Peyer's patch (tissue), 4 donors: ENCODE measurements around the gene CNTN5. TPM values are rescaled to one million over a fixed set of nuclear protein-coding genes. Genes with fewer than 3 reads are reported as not detected.

Experiments used
- DNase-seq, 3 donors: peaks; one replicate each; pipeline ENCODE4 v3.0.0-alpha.2; 2017 to 2019
- H3K27ac ChIP-seq, 4 donors: fragments of 200-600 bp; sonication (generic); one replicate each; pipeline ENCODE4 v1.5.1; 2016 to 2019
- H3K27me3 ChIP-seq, 2 donors: fragments of 200-600 bp; sonication (generic); one replicate each; pipeline ENCODE4 v1.5.1; 2019
- H3K36me3 ChIP-seq, 3 donors: fragments of 200-600 bp; sonication (generic); one replicate each; pipeline ENCODE4 v1.5.1; 2016 to 2019
- H3K4me1 ChIP-seq, 4 donors: fragments of 200-600 bp; sonication (generic); one replicate each; pipeline ENCODE4 v1.5.1; 2016 to 2019
- H3K4me3 ChIP-seq, 4 donors: fragments of 200-600 bp; sonication (generic); 1 replicate in 3 of 4; 2 replicates in 1 of 4; pipeline ENCODE4 v1.5.1; 2016 to 2019; ENCODE audit warnings: mild to moderate bottlenecking in 1 of 4
- H3K9me3 ChIP-seq, 4 donors: fragments of 200-600 bp; sonication (generic); one replicate each; pipeline ENCODE4 v1.5.1; 2016 to 2019; ENCODE audit warnings: mild to moderate bottlenecking in 1 of 4
- POLR2A ChIP-seq, 2 donors: fragments of 450-650 bp; IDR thresholded peaks; one replicate each; pipeline ENCODE4 v1.5.1; 2017; ENCODE audit warnings: antibody characterized with exemption in 2 of 2, mild to moderate bottlenecking in 2 of 2, moderate library complexity in 2 of 2
- total RNA-seq, 4 donors: library from RNA; depleted of rRNA; stranded (reverse); fragments of >200 nt; gene quantifications; one replicate each; pipeline ENCODE4 v1.1.0, GENCODE V29; 2016
- TF ChIP-seq, protein P1 (sequence below), 6 experiments: fragments of 450-650 bp in 4 of 6; fragments of 200-600 bp in 2 of 6; sonication (generic) in 1 of 6; IDR thresholded peaks; one replicate each; pipeline ENCODE4 v1.5.1; 2017 to 2019; ENCODE audit warnings: antibody characterized with exemption in 6 of 6, mild to moderate bottlenecking in 3 of 6, moderate library complexity in 1 of 6

The CNTN5 gene
- total RNA-seq, 4 donors from 2014 or later: not detected

DNA sequence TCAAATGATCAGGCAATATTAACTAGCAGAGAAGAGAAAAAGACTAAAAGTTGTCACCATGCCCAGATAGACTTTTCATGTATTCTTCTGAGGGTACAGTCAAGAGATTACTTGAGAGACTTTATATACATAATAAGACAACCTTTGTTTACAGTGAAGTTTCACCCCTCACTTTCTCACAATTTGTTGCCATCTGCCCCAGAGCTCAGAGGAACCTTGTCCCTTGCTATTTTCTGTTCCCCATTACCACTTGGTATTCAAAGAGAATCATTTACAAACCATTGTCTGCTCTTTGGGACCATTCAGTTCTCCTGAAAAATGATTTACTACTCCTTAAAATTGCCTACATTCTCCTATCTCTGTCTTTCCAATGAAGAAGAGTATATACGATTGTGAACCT is 544.6 kb downstream of the CNTN5 start:
- DNase-seq: no peak
- no peak overlapping the region for H3K27ac ChIP-seq
- H3K27me3 ChIP-seq: no peaks in the 10 kb centered on the region
- H3K36me3 ChIP-seq: no peaks in the 10 kb centered on the region
- H3K9me3 ChIP-seq: no peaks in the 10 kb centered on the region
- TF ChIP-seq, protein P1, sequence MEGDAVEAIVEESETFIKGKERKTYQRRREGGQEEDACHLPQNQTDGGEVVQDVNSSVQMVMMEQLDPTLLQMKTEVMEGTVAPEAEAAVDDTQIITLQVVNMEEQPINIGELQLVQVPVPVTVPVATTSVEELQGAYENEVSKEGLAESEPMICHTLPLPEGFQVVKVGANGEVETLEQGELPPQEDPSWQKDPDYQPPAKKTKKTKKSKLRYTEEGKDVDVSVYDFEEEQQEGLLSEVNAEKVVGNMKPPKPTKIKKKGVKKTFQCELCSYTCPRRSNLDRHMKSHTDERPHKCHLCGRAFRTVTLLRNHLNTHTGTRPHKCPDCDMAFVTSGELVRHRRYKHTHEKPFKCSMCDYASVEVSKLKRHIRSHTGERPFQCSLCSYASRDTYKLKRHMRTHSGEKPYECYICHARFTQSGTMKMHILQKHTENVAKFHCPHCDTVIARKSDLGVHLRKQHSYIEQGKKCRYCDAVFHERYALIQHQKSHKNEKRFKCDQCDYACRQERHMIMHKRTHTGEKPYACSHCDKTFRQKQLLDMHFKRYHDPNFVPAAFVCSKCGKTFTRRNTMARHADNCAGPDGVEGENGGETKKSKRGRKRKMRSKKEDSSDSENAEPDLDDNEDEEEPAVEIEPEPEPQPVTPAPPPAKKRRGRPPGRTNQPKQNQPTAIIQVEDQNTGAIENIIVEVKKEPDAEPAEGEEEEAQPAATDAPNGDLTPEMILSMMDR (IDR thresholded peaks at IDR 0.05): no peak
- TF ChIP-seq POLR2A (IDR thresholded peaks at IDR 0.05): no peak
- H3K4me3 ChIP-seq: no peak overlapping the region
- H3K4me1 ChIP-seq: no peaks in the 10 kb centered on the region

DNA sequence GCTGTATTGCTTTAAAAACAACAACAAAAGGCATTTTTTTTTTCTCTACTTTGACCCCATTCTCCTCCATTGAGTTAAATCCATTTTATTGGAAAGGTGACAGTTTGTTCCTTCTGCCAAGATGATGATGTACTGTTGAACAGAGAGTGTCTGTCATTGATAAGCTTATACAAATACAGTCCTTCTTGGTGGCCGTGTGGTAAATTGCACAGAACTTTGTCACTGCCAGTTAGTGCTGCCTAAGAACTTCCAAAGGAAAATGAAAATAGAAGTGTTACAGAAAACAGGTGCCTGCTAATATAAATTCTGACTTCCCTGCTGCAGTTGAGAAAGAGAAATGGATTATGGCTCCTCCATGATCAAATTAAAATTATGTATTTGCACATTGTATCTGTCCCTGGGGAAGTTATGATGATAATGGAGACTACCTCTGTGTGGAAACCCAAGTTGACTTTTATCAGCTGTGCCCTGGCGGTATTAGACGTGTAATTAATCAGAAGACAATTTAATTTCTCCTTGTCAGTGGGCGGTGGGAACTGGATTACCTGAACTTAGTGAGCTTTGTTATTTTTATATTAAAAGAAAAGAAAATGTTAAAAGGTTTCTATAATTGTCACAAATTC is 546.7 kb downstream of the CNTN5 start:
- H3K4me1 ChIP-seq: no peaks in the 10 kb centered on the region
- H3K27me3 ChIP-seq: no peaks in the 10 kb centered on the region
- no peak overlapping the region for H3K4me3 ChIP-seq
- H3K9me3 ChIP-seq: no peaks in the 10 kb centered on the region
- no peaks in the 10 kb centered on the region for H3K36me3 ChIP-seq
- TF ChIP-seq POLR2A (IDR thresholded peaks at IDR 0.05): no peak
- TF ChIP-seq, protein P1 (IDR thresholded peaks at IDR 0.05): no peak
- DNase-seq: no peak
- no peak overlapping the region for H3K27ac ChIP-seq

DNA sequence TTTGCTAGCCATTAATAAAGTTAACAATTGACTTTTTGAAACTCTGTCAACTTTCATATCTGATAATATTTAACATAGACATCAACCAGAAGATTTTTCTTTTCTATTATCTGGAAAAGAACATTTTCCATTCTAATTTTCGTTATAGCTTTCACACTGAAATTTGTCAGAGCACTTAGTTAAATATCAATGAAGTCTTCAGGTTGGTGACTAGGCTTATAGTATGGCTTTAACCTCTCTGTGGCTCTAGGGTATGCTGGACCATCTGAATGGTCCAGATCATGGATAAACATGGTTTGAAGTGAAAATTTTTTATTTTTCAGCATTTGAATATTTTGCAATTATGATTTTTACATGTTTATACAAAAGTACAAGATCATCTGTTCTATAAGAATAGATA is 548.1 kb downstream of the CNTN5 start:
- no peaks in the 10 kb centered on the region for H3K27me3 ChIP-seq
- H3K36me3 ChIP-seq: no peaks in the 10 kb centered on the region
- TF ChIP-seq, protein P1 (IDR thresholded peaks at IDR 0.05): no peak
- TF ChIP-seq POLR2A (IDR thresholded peaks at IDR 0.05): no peak
- no peaks in the 10 kb centered on the region for H3K4me1 ChIP-seq
- no peak for DNase-seq
- H3K4me3 ChIP-seq: no peak overlapping the region
- no peaks in the 10 kb centered on the region for H3K9me3 ChIP-seq
- H3K27ac ChIP-seq: no peak overlapping the region

DNA sequence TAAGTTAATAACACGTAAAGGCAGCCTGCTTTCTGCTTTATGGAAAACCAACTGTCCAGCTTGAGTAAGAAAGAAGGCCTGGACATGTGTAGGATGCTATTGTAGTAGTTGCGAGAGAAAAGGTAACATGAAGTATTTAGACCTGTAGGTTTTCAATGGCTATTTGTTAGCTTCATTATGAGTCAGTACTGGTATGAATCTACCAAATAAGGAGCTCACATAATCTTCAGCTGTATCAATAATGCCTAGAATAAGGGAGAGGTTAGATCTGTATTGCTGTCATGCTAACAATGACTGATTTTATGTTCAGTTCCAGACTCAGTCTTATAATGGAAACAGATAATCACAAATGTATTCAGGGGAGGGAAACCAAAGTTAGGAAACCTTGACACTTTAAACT is 550.3 kb downstream of the CNTN5 start:
- Histone ChIP-seq H3K36me3 (no peaks in the 10 kb centered on the region), H3K27ac (no peak overlapping the region), H3K4me3 (no peak overlapping the region), H3K27me3 (no peaks in the 10 kb centered on the region), H3K9me3 (no peaks in the 10 kb centered on the region), H3K4me1 (no peaks in the 10 kb centered on the region)
- no peak for DNase-seq
- no peak for TF ChIP-seq POLR2A (IDR thresholded peaks at IDR 0.05)
- TF ChIP-seq, protein P1 (IDR thresholded peaks at IDR 0.05): no peak

DNA sequence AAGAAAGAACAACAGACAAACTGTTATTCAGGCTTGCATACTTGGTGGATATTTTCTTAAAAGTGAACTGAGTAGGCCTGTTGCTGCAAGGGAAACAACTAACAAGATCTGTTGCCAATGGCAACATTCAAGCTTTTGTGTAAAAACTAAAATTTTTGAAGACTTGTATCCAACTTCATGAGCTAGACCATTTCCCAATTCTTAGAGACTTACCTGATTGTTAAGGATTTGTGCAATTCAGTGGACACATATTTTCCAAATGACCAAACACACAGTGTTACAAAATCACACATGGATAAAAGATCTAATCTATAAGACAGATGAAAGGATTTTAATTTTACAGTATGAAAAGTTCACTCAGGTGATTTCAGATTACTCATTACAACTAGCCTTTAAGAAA is 564.1 kb downstream of the CNTN5 start:
- Histone ChIP-seq H3K27ac (no peak overlapping the region), H3K4me3 (no peak overlapping the region), H3K9me3 (no peaks in the 10 kb centered on the region), H3K27me3 (no peaks in the 10 kb centered on the region), H3K4me1 (no peaks in the 10 kb centered on the region), H3K36me3 (no peaks in the 10 kb centered on the region)
- no peak for TF ChIP-seq POLR2A (IDR thresholded peaks at IDR 0.05)
- TF ChIP-seq, protein P1 (IDR thresholded peaks at IDR 0.05): no peak
- no peak for DNase-seq

DNA sequence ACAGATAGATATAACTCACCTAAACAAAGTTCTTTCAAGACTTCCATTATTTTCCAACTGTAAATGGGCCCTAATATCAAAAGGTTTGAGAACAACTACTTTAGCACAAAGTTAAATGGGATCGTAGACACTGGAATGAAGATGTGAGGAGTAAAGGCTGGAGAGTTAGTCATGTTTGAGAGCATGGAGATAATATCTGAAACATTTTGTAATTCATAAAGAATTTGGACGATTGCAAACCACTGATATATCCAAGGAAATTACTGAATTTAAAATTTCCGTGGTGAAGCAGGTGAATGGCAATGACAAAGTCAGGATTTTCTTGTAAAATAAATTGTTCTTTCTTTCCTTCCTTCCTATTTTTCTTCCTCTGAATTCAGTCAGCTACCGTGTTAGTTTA is 564.9 kb downstream of the CNTN5 start:
- TF ChIP-seq POLR2A (IDR thresholded peaks at IDR 0.05): no peak
- Histone ChIP-seq H3K27ac (no peak overlapping the region), H3K9me3 (no peaks in the 10 kb centered on the region), H3K4me3 (no peak overlapping the region), H3K36me3 (no peaks in the 10 kb centered on the region), H3K4me1 (no peaks in the 10 kb centered on the region), H3K27me3 (no peaks in the 10 kb centered on the region)
- DNase-seq: no peak
